NCI-H2227 (cell line): Measurements from ENCODE around the gene FOXJ1.

ENCODE experiments used
- DNase-seq: peaks from one replicate; lab custom pipeline; 2025; ENCODE audit not compliant: unreplicated experiment; lab: John Stamatoyannopoulos, UW

Gene FOXJ1

DNA sequence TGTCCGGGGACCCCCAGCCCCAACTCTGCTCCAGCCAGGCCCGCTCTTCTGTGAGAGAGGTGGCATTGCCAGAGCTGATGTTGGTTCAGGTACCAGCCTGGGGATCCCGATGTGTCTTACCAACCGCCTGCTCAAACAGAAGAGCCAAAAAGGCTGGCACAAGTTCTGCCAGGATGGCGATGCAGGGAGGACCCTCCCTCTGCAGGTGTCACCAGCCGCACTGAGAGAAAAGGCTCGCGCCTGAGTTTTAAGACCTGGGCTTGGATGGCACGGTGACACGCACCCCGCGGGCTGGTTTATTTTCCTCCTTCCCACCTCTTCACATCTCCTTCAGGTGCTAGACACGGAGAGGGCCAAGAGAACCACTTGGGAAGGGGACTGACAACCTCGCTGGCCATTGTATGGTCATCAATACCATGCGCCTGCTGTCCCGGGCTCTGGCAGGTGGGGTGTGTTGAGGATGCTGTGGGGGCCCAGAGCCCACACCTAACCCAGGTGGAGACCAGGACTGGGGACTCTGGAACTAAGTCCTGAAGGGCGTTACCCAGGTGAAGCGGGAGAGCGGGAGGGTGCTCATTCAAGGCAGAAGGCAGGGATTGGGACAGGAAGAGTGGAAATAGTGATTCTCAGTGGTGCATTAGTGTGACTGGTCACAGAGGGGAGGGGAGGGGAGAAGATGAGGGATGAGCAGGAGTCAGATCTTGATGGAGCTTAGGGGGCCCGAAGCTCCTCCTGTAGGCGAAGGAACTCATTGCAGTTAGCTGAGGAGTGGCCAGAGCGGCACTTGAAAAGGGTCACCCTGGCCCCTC, 16.3 kb downstream of the FOXJ1 start:
- DNase-seq, result no peak

DNA sequence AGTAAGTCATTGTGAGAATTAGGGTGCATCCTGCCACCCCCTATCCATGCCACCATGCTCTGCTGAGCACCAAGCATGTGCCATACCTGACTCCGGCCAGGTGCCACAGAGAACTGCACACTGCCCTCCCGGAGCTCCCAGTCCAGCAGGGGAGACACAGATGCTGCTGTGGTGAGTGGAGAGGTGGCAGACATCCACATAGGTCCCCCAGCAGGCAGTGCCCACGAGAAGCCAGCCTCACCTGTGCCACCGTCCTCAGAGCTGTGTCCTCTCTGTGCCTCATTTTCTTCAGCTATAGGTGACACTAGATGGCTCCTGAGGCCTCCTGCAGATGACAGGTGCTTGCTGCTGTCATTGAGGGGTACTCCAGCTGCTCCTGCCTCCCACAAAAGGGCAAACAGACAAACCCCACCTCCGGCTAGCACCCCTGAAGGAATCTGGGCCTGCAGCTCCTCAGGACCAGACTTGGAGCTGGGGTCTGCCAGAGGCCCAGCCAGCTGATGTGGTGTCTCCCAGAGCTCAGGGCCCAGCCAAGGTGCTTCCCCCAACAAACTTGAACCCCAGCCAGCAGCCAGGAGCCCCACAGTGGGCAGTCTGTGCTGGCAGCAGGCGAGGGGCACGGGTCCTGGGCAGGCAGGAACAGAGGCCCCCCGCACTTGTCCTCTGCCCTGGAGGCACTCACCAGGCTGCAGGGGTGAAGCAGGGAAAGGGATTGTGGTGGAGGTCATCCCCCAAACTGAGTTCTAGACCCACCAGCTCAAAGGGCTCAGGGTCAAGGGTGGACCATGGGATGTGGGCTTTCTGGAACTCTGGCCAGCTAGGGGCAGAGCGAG, 17.1 kb downstream of the FOXJ1 start:
- no peak for DNase-seq

- no peak for DNase-seq
These were observed 17.9 kb downstream of the FOXJ1 start for GRCh38 chr17:76123191-76123499.

DNA sequence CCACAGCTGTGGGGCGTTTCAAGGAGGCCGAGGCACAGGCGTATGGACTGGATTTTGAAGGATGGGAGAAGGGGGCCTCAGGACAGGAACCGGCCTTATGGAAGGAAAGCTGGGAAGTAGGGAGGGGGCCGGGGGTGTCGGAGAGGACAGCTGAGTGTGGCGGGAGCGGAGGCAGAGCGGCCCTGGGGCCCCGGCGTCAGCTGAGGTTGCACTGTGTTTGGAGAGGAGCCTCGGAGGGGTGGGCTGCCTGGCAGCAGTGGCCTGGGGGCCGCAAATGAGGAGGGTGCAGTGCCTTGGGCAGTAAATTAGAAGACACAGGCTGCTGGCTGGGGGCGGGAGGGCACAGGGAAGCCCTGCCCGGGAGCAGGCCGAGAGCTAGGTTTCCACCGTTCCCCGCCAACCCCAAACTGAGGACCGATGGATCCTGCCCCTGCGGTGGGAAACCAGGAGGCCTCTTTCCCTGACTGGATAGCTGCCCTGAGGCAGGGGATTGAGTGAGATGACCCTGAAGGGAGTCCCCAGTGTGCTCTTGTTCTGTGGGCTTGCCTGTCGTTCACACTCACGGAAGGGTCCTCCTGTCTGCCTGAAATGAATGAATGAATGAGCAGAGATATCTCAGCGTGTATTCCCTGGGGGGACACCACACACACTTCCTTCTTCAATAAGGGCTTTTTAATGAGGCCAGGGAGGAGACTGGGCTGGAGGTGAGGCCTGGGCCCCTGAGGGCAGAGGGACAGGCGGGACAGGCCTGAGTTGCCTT, 18.4 kb downstream of the FOXJ1 start:
- DNase-seq, result no peak

- no peak for DNase-seq
These were observed 19.1 kb downstream of the FOXJ1 start for GRCh38 chr17:76121932-76122430.

- DNase-seq, result no peak
These were observed 20.4 kb downstream of the FOXJ1 start for GRCh38 chr17:76120658-76121008.

DNA sequence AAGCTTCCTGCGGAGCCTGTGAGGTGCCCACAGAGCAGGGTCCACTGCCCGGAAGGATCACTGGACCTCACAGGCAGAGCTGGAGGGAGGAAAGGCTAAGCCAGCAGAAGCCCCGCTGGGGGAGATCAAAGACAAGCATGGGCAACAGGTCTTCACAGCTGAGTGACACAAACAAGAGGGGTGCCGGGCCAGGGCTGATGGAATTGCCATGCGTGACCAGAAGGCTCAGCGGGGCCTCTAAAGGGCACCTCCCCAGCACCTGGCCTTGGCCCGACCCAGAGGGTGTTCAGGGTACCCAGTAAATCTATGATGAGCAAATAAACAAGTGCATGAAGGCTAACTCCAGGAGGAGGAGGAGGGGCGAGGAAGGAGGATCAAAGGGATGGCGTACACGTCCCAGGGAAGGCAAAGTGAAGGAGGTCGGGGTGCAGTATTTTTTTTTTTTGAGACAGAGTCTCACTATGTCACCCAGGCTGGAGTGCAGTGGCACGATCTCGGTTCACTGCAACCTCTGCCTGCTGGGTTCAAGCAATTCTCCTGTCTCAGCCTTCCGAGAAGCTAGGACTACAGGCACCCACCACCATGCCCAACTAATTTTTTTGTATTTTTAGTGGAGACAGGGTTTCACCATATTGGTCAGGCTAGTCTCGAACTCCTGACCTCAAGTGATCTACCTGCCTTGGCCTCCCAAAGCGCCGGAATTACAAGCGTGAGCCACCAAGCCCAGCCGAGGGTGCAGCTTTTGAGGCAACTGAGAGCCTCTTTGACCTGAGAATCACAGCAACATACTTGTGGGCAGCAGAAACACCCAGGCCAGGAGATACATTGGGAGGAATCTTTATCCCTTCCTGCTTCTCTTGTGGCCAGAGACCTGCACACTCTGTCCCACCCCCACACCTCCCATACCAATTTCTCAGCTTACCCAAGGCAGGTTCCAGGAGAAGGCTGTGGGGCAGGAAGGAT, 21.4 kb downstream of the FOXJ1 start:
- DNase-seq, result no peak

DNA sequence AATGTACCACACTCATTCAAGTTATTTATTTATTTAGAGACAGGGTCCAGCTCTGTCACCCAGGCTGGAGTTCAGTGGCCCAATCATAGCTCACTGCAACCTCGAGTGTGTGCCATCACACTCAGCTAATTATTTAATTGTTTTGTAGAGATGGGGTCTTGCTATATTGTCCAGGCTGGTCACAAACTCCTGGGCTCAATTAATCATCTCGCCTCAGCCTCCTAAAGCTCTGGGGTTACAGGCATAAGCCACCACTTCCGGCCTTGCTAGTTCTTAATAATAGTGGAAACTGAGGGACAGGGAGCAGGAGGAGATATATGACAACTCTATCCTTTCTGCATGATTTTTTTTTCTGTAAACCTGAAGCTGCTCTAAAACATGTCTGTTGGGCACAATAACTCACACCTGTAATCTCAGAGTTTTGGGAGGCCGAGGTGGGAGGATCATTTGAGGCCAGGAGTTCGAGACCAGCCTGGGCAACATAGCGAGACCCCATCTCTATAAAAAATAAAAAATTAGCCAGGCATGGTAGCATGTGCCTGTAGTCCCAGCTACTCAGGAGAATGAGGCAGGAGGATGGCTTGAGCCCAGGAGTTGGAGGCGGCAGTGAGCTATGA, 25.8 kb downstream of the FOXJ1 start:
- DNase-seq, result no peak

- no peak for DNase-seq
These were observed 29.1 kb downstream of the FOXJ1 start for GRCh38 chr17:76111956-76112355.

DNA sequence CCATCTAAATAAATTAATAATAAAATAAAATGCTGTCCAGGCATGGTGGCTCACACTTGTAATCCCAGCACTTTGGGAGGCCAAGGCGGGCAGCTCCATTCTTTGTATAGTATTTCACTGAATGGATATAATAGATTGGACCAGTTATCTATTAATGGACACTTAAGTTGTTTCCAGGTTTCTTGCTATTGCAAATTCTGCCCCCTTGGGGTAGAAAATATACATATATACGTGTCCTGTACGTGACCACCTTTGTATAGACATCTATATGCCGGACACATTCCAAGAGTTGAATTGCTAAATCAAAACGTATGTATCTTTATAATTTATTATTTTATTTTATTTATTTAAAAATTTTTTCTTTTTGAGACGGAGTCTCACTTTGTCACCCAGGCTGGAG, 33.5 kb downstream of the FOXJ1 start:
- peak; percentile 22 for DNase-seq

- DNase-seq, result no peak
These were observed 34.3 kb downstream of the FOXJ1 start for GRCh38 chr17:76106703-76107102.

- DNase-seq, result no peak
These were observed 36.2 kb downstream of the FOXJ1 start for GRCh38 chr17:76104896-76105231.

GRCh38 chr17:76104140-76104895, 36.7 kb downstream of the FOXJ1 start:
- no peak for DNase-seq

- DNase-seq, result peak; percentile 97
These were observed 37.5 kb downstream of the FOXJ1 start, which contains the start of gene EXOC7 for GRCh38 chr17:76103274-76104139. EXOC7 (minus strand) TSS chr17:76103787; CDS start chr17:76103692, 95 bp downstream.

GRCh38 chr17:76102944-76103273, 38.1 kb downstream of the FOXJ1 start:
- DNase-seq, result no peak

DNA sequence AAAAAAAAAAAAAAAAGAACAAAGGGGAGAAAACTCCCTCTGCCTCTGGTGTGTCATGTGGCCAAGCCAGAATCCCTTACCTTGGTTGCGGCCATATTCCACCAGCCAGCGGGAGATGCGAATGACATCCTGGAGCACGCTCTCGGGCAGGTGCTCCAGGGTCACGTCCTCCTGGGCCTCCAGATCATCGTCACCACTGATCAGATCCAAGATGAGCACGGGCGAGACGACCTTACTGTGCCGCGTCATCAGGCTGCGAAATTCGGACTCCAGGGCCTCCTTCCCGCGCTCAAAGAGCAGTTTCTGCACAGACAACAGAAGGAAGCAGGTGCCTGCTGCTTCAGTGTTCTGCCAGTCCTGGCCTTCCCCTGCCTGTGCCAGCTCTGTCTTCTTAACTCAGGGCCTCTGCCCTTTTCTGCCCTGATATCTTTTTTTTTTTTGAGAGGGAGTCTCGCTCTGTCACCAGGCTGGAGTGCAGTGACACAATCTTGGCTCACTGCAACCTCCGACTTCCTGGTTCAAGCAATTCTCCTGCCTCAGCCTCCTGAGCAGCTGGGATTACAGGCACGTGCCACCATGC, 43.2 kb downstream of the FOXJ1 start:
- DNase-seq, result no peak

DNA sequence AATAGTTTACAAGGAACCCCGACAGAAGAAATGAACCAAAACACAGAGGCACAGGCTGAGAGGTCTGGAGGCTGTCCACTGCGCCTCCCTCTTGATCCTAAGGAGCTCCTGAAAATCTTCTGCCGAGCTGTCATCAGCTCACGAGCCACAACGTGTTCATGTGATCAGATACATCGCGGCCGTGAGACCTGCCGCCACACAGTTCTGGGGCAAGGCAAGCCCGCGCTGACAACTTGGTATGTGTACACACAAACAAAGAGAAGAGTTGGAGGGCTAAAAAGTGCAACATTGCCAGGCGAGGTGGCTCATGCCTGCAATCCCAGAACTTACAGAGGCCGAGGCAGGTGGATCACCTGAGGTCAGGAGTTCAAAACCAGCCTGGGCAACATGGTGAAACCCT, 45.1 kb downstream of the FOXJ1 start:
- DNase-seq, result no peak

DNA sequence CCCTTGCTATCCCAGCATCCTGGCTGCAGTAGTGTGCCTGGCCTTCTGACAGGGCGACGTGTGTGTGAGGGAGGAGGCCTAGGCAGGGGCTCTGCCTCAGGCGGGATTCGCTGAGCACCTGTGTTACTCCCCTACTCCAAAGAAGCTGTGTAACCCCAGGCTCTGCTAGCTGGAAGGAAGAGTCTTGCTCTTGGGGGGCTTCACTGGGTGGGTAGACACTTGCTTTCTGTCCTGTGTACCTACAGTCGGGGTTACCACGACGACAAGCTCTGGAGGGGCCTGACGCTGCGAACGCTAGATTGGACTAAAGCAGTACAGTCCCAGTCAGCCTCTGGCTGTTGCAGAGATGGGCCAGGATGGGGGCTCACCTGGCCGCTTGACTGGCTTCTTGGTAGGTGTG, 47.0 kb downstream of the FOXJ1 start:
- no peak for DNase-seq
